Gastrocnemius medialis (tissue), 4 donors: Measurements from ENCODE around the gene ZCCHC24. TPM values are rescaled to one million over a fixed set of nuclear protein-coding genes. Genes with fewer than 3 reads are reported as not detected.

Experiments
- ATAC-seq, 2 donors: fragments of 150-250 bp; one replicate each; pipeline ENCODE4 v1.9.1; 2016
- DNase-seq, 2 donors: peaks; one replicate each; pipeline ENCODE4 v3.0.0-alpha.2; 2019
- H3K27ac ChIP-seq, 4 donors: fragments of 200-600 bp; sonication (generic); 1 replicate in 1 of 4; 2 replicates in 3 of 4; pipeline ENCODE4 v1.5.1; 2016 to 2018; ENCODE audit warnings: mild to moderate bottlenecking in 2 of 4, moderate library complexity in 1 of 4
- H3K27me3 ChIP-seq, 3 donors: fragments of 200-600 bp; sonication (generic) in 2 of 3; 1 replicate in 1 of 3; 2 replicates in 2 of 3; pipeline versions ENCODE4 v1.5.1 to v1.6.0; 2016 to 2019; ENCODE audit warnings: mild to moderate bottlenecking in 1 of 3, moderate library complexity in 1 of 3
- H3K36me3 ChIP-seq, 2 donors: fragments of 200-600 bp; sonication (generic) in 1 of 2; one replicate each; pipeline ENCODE4 v1.5.1; 2017 to 2018
- H3K4me1 ChIP-seq, 2 donors: fragments of 200-600 bp; sonication (generic) in 1 of 2; one replicate each; pipeline ENCODE4 v1.5.1; 2016 to 2017; ENCODE audit warnings: mild to moderate bottlenecking in 2 of 2
- H3K4me3 ChIP-seq, 4 donors: fragments of 200-600 bp; sonication (generic) in 3 of 4; 1 replicate in 1 of 4; 2 replicates in 3 of 4; pipeline ENCODE4 v1.5.1; 2016 to 2019; ENCODE audit warnings: mild to moderate bottlenecking in 2 of 4
- H3K9me3 ChIP-seq, 3 donors: fragments of 200-600 bp; sonication (generic) in 2 of 3; 1 replicate in 1 of 3; 2 replicates in 2 of 3; pipeline ENCODE4 v1.5.1; 2016 to 2019
- POLR2A ChIP-seq, 2 donors: fragments of 450-650 bp; IDR thresholded peaks; one replicate each; pipeline ENCODE4 v1.6.1; 2017; ENCODE audit warnings: antibody characterized with exemption in 2 of 2, mild to moderate bottlenecking in 2 of 2, moderate library complexity in 2 of 2
- in situ Hi-C, 4 donors: fragments of 200-750 bp; cut with MboI; loops; one replicate each; pipeline versions ENCODE4 v1.15.0 to v1.8.0; 2017; ENCODE audit warnings: low sequenced_read_pairs in 4 of 4
- intact Hi-C: fragments of 100-400 bp; cut with DNase I; formaldehyde crosslinking; loops from one replicate; pipeline ENCODE4 v1.15.1; 2023; ENCODE audit warnings: low total_unique reads
- total RNA-seq, 4 donors: library from RNA; depleted of rRNA; stranded (reverse); fragments of >200 nt; gene quantifications; one replicate each; pipeline versions ENCODE4 v1.1.0 to v1.2.3, GENCODE V29; 2016
- TF ChIP-seq, protein P1 (sequence below), 5 experiments: fragments of 450-650 bp in 3 of 5; fragments of 200-600 bp in 2 of 5; sonication (generic) in 2 of 5; IDR thresholded peaks in 4 of 5; conservative IDR thresholded peaks in 1 of 5; 1 replicate in 4 of 5; 2 replicates in 1 of 5; pipeline ENCODE4 v1.5.1; 2016 to 2019; ENCODE audit warnings: antibody characterized with exemption in 5 of 5, mild to moderate bottlenecking in 3 of 5, moderate library complexity in 3 of 5

ZCCHC24 gene
- total RNA-seq, 4 donors from 2014 or later, result 59.6 to 122 (median 84.5) TPM

- H3K27ac ChIP-seq, result no peak overlapping the region
- peaks cover 9% of the 10 kb centered on the region in 2 donors for H3K4me1 ChIP-seq
- ATAC-seq (no peak), DNase-seq (no peak)
- in situ Hi-C loops, result no loop called here
- TF ChIP-seq, protein P1, sequence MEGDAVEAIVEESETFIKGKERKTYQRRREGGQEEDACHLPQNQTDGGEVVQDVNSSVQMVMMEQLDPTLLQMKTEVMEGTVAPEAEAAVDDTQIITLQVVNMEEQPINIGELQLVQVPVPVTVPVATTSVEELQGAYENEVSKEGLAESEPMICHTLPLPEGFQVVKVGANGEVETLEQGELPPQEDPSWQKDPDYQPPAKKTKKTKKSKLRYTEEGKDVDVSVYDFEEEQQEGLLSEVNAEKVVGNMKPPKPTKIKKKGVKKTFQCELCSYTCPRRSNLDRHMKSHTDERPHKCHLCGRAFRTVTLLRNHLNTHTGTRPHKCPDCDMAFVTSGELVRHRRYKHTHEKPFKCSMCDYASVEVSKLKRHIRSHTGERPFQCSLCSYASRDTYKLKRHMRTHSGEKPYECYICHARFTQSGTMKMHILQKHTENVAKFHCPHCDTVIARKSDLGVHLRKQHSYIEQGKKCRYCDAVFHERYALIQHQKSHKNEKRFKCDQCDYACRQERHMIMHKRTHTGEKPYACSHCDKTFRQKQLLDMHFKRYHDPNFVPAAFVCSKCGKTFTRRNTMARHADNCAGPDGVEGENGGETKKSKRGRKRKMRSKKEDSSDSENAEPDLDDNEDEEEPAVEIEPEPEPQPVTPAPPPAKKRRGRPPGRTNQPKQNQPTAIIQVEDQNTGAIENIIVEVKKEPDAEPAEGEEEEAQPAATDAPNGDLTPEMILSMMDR (IDR thresholded peaks at IDR 0.05 in 4 of 5, conservative IDR thresholded peaks at IDR 0.05 in 1 of 5), result no peak
- TF ChIP-seq POLR2A (IDR thresholded peaks at IDR 0.05), result no peak
- H3K4me3 ChIP-seq, result no peak overlapping the region
- H3K36me3 ChIP-seq, result no peaks in the 10 kb centered on the region
- intact Hi-C loops, result no loop called here
- H3K9me3 ChIP-seq, result no peaks in the 10 kb centered on the region
- no peaks in the 10 kb centered on the region for H3K27me3 ChIP-seq
These were observed 13.8 kb upstream of the ZCCHC24 start for GRCh38 chr10:79459243-79459642.

GRCh38 chr10:79458483-79458882, 13.1 kb upstream of the ZCCHC24 start:
- Histone ChIP-seq H3K27ac (no peak overlapping the region), H3K9me3 (no peaks in the 10 kb centered on the region), H3K4me1 (peaks cover 1% of the 10 kb centered on the region in 2 donors), H3K36me3 (no peaks in the 10 kb centered on the region), H3K27me3 (no peaks in the 10 kb centered on the region), H3K4me3 (no peak overlapping the region)
- DNase-seq (no peak), ATAC-seq (no peak)
- in situ Hi-C loops, result no loop called here
- intact Hi-C loops, result no loop called here
- no peak for TF ChIP-seq POLR2A (IDR thresholded peaks at IDR 0.05)
- TF ChIP-seq, protein P1 (IDR thresholded peaks at IDR 0.05 in 4 of 5, conservative IDR thresholded peaks at IDR 0.05 in 1 of 5), result no peak

- TF ChIP-seq POLR2A (IDR thresholded peaks at IDR 0.05), result no peak
- TF ChIP-seq, protein P1 (IDR thresholded peaks at IDR 0.05 in 4 of 5, conservative IDR thresholded peaks at IDR 0.05 in 1 of 5), result no peak
- intact Hi-C loops, result no loop called here
These were observed 11.9 kb upstream of the ZCCHC24 start for GRCh38 chr10:79457256-79457785.

DNA sequence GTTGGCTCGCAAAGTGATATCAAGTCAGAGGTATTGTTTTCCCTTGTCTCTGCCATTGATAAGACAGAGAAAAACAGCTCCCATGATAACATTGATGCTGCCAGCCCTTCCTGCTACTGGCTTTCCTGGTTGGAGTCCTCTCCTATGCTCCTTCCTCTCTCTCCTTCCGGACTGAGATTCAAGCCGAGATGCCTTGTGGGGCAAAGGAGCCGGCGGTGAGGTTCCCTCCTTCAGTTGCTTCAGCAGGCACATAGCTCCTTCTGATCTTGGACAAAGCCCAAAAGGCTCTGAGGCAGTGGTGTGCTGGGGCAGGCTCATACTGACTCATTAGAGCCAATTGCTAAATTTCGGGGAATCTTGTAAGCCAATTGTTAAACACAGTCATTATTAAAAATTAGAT, 8.8 kb upstream of the ZCCHC24 start:
- no peak for ATAC-seq
- Histone ChIP-seq H3K9me3 (no peaks in the 10 kb centered on the region), H3K27me3 (no peaks in the 10 kb centered on the region), H3K4me1 (peaks cover 8% of the 10 kb centered on the region in 2 donors), H3K4me3 (no peak overlapping the region), H3K36me3 (no peaks in the 10 kb centered on the region), H3K27ac (no peak overlapping the region)
- intact Hi-C loops (no loop called here), in situ Hi-C loops (no loop called here)
- no peak for DNase-seq
- TF ChIP-seq, protein P1 (IDR thresholded peaks at IDR 0.05 in 4 of 5, conservative IDR thresholded peaks at IDR 0.05 in 1 of 5), result no peak
- no peak for TF ChIP-seq POLR2A (IDR thresholded peaks at IDR 0.05)

More at GRCh38 chr10:79457256-79457785, 11.9 kb upstream of the ZCCHC24 start:
- no peak for ATAC-seq
- Histone ChIP-seq H3K4me1 (no peaks in the 10 kb centered on the region), H3K9me3 (no peaks in the 10 kb centered on the region), H3K36me3 (no peaks in the 10 kb centered on the region), H3K27ac (no peak overlapping the region), H3K4me3 (no peak overlapping the region), H3K27me3 (no peaks in the 10 kb centered on the region)
- in situ Hi-C loops, result no loop called here
- DNase-seq, result no peak

DNA sequence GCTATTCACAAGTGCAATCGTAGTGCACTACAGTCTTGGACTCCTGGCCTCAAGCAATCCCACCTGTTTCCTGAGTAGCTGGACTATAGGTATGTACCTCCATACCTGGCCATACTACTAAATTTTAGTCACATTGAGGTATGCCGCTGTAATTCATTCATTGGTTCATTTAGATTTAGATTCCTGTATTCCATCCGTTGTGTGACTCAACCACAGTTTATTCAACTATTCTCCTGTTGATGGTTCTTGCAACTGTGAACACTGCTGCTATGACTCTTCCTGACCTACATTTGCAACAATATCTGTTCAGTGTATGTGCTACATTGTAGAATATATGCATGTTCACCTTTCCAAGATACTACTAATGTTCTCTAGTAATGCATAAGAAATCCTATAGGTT, 8.0 kb upstream of the ZCCHC24 start:
- DNase-seq (no peak), ATAC-seq (no peak)
- H3K9me3 ChIP-seq, result no peaks in the 10 kb centered on the region
- peaks cover 15 to 16% of the 10 kb centered on the region in 2 donors for H3K4me1 ChIP-seq
- H3K27me3 ChIP-seq, result no peaks in the 10 kb centered on the region
- intact Hi-C loops, result no loop called here
- no peak overlapping the region for H3K27ac ChIP-seq
- no peak for TF ChIP-seq POLR2A (IDR thresholded peaks at IDR 0.05)
- TF ChIP-seq, protein P1 (IDR thresholded peaks at IDR 0.05 in 4 of 5, conservative IDR thresholded peaks at IDR 0.05 in 1 of 5), result no peak
- H3K4me3 ChIP-seq, result no peak overlapping the region
- in situ Hi-C loops, result no loop called here
- no peaks in the 10 kb centered on the region for H3K36me3 ChIP-seq
